Psoas muscle (tissue), 8 donors: ENCODE results near the gene EPM2A. TPM values are rescaled to one million over a fixed set of nuclear protein-coding genes. Genes with fewer than 3 reads are reported as not detected.
A peak's percentile ranks its signal among the peaks of the same experiment; 100 is the strongest.

ENCODE experiments used
- ATAC-seq, 4 donors: fragments of 200-7000 bp; cut with Tn5 transposase; one replicate each; pipeline ENCODE4 v1.9.1; 2020; ENCODE audit warnings: moderate library complexity in 3 of 4, mild to moderate bottlenecking in 2 of 4
- DNase-seq, 2 donors: peaks; one replicate each; pipeline ENCODE4 v3.0.0-alpha.2; 2020
- H3K27ac ChIP-seq: fragments of 200-600 bp; one replicate; pipeline ENCODE4 v1.8.0; 2022
- H3K27me3 ChIP-seq, 3 donors: fragments of 200-600 bp in 1 of 3; one replicate each; pipeline versions ENCODE4 v1.6.1 to v1.8.0; 2013 to 2022; ENCODE audit warnings: low read length in 2 of 3, mild to moderate bottlenecking in 2 of 3, moderate library complexity in 1 of 3; ENCODE audit not compliant: insufficient read depth in 3 of 3
- H3K36me3 ChIP-seq, 2 donors: fragments of 200-600 bp in 1 of 2; one replicate each; pipeline versions ENCODE4 v1.6.1 to v1.8.0; 2013 to 2022; ENCODE audit warnings: low read depth in 1 of 2, mild to moderate bottlenecking in 1 of 2, moderate library complexity in 1 of 2; ENCODE audit not compliant: insufficient read depth in 1 of 2
- H3K4me1 ChIP-seq: fragments of 200-600 bp; one replicate; pipeline ENCODE4 v1.8.0; 2022
- H3K4me3 ChIP-seq: fragments of 200-600 bp; one replicate; pipeline ENCODE4 v1.8.0; 2022; ENCODE audit warnings: mild to moderate bottlenecking
- H3K9me3 ChIP-seq: fragments of 200-600 bp; one replicate; pipeline ENCODE4 v1.8.0; 2022
- CTCF ChIP-seq: fragments of 200-600 bp; IDR thresholded peaks from one replicate; pipeline ENCODE4 v1.8.0; 2022; ENCODE audit warnings: antibody characterized with exemption
- WGBS, 3 donors: extraction: QIAGEN DNeasy Blood & Tissue Kit; methylation state at CpG; one replicate each; pipeline versions ENCODE4 v1.1.6 to v1.1.7; 2013; 5-methylcytosine and 5-hydroxymethylcytosine counted together
- intact Hi-C, 2 donors: fragments of 100-400 bp; cut with DNase I; formaldehyde crosslinking; loops; one replicate each; pipeline versions ENCODE4 v1.11.0 to v1.14.2; 2022
- polyA plus RNA-seq, 3 donors: library from polyadenylated mRNA; stranded (reverse); fragments of 200-250 nt; gene quantifications; one replicate each; pipeline ENCODE4 v1.2.3, GENCODE V29; 2013
- total RNA-seq, 4 donors: library from RNA; stranded (reverse); fragmentation: NEBNext Ultra II Directional in 2 of 4; extraction: Animal tissue kit (Norgen Biotek cat#: 25700) in 2 of 4; gene quantifications; one replicate each; pipeline versions ENCODE4 v1.2.1 to v1.2.4, GENCODE V29; 2021 to 2023
- donor health status: healthy with polysubstance abuse.
- donor health status: DM: no; HTN: no; CAD: no; lungs with moderate emphysema.
- donor health status: Bipolar disorder and iron deficiency.
- donor health status: healthy.
- donor health status: DM: yes; HTN: yes; CAD: no.
- donor health status: DM: no; HTN: no; CAD: no.
- donor health status: DM: no; HTN: no; CAD: no.
- donor health status: DM: yes; HTN: yes; CAD: no.

Gene EPM2A
- total and polyA plus RNA-seq, 7 donors: 30.1 to 88.4 (median 67.6) TPM

GRCh38 chr6:145670311-145670710, 65.0 kb downstream of the EPM2A start:
- Histone ChIP-seq H3K9me3 (no peaks in the 10 kb centered on the region), H3K4me3 (no peak overlapping the region), H3K4me1 (peaks cover 5% of the 10 kb centered on the region), H3K27ac (no peak overlapping the region), H3K27me3 (no peaks in the 10 kb centered on the region), H3K36me3 (no peaks in the 10 kb centered on the region)
- no peak for DNase-seq
- no peak for ATAC-seq
- no peak for TF ChIP-seq CTCF
- intact Hi-C loops: no loop called here
- 25 to 30% (median 30%) methylated on average over 1 of the region's 1 CpG for WGBS, 3 donors

- H3K9me3 ChIP-seq: no peaks in the 10 kb centered on the region
- no peak for TF ChIP-seq CTCF
- peaks cover 5% of the 10 kb centered on the region for H3K4me1 ChIP-seq
- DNase-seq: no peak
- H3K27ac ChIP-seq: no peak overlapping the region
- intact Hi-C loops: no loop called here
- H3K4me3 ChIP-seq: no peak overlapping the region
- WGBS, 3 donors: 51 to 69% (median 56%) methylated on average over 2 of the region's 2 CpGs
- peak in 3 of 4 donors; percentile 36 to 54 (median 54) for ATAC-seq
- no peaks in the 10 kb centered on the region for H3K27me3 ChIP-seq
- H3K36me3 ChIP-seq: no peaks in the 10 kb centered on the region
Observed at GRCh38 chr6:145669627-145670034, 65.7 kb downstream of the EPM2A start.

GRCh38 chr6:145668844-145669243, 66.5 kb downstream of the EPM2A start:
- TF ChIP-seq CTCF: no peak
- DNase-seq (no peak), ATAC-seq (no peak)
- no peaks in the 10 kb centered on the region for H3K9me3 ChIP-seq
- H3K27me3 ChIP-seq: no peaks in the 10 kb centered on the region
- WGBS, 3 donors: 78 to 94% (median 93%) methylated on average over 1 of the region's 1 CpG
- no peak overlapping the region for H3K4me3 ChIP-seq
- H3K4me1 ChIP-seq: peaks cover 5% of the 10 kb centered on the region
- H3K27ac ChIP-seq: no peak overlapping the region
- intact Hi-C loops: no loop called here
- H3K36me3 ChIP-seq: no peaks in the 10 kb centered on the region

GRCh38 chr6:145660676-145661075, 74.6 kb downstream of the EPM2A start:
- Histone ChIP-seq H3K27ac (no peak overlapping the region), H3K36me3 (no peaks in the 10 kb centered on the region), H3K27me3 (no peaks in the 10 kb centered on the region), H3K9me3 (no peaks in the 10 kb centered on the region), H3K4me1 (no peaks in the 10 kb centered on the region), H3K4me3 (no peak overlapping the region)
- intact Hi-C loops: no loop called here
- DNase-seq (no peak), ATAC-seq (no peak)
- no peak for TF ChIP-seq CTCF
- 89 to 94% (median 90%) methylated on average over 6 of the region's 6 CpGs for WGBS, 3 donors

GRCh38 chr6:145656128-145656527, 79.2 kb downstream of the EPM2A start:
- Histone ChIP-seq H3K36me3 (no peaks in the 10 kb centered on the region), H3K27me3 (no peaks in the 10 kb centered on the region), H3K27ac (no peak overlapping the region), H3K4me3 (no peak overlapping the region), H3K9me3 (no peaks in the 10 kb centered on the region), H3K4me1 (no peaks in the 10 kb centered on the region)
- ATAC-seq: no peak
- no peak for TF ChIP-seq CTCF
- DNase-seq: no peak
- intact Hi-C loops: no loop called here
- 85 to 93% (median 88%) methylated on average over 1 of the region's 1 CpG for WGBS, 3 donors
